Activated CD4-positive, alpha-beta T cell treated with anti-CD3 and anti-CD28 coated beads, Interleukin-2, amount 10 ng/mL, durations not matched to agents 7 days and 5 days (primary cell): Measurements from ENCODE around the gene GIT2. TPM values are rescaled to one million over a fixed set of nuclear protein-coding genes. Genes with fewer than 3 reads are reported as not detected.
"Not testable (repeated sequence)": the region's sequence is repeated elsewhere in the genome, so short reads cannot be mapped to it uniquely, and the experiment has no call there.

Source experiments
- CTCF ChIA-PET: fragments of 350-600 bp; sonication (Branson Sonifier 250); formaldehyde crosslinking; loops from one replicate; lab custom pipeline; 2021; ENCODE audit warnings: antibody characterized with exemption; lab: Charles Lee
- POLR2A ChIA-PET: fragments of 350-600 bp; sonication (Branson Sonifier 250); formaldehyde crosslinking; loops from one replicate; lab custom pipeline; 2021; ENCODE audit warnings: antibody characterized with exemption; lab: Charles Lee
- DNase-seq: peaks from one replicate; pipeline ENCODE4 v3.0.0-alpha.2; 2020
- H3K27ac Mint-ChIP-seq: one replicate; pipeline ENCODE4 v1.8.0; 2021; ENCODE audit warnings: mild to moderate bottlenecking, moderate library complexity, mixed read lengths
- H3K27me3 Mint-ChIP-seq: one replicate; pipeline ENCODE4 v1.8.0; 2021; ENCODE audit warnings: mixed read lengths
- H3K36me3 Mint-ChIP-seq: one replicate; pipeline ENCODE4 v1.8.0; 2021; ENCODE audit warnings: low read depth, mixed read lengths
- H3K4me1 Mint-ChIP-seq: one replicate; pipeline ENCODE4 v1.8.0; 2021; ENCODE audit warnings: mixed read lengths
- H3K4me3 Mint-ChIP-seq: one replicate; pipeline ENCODE4 v1.8.0; 2021; ENCODE audit warnings: mild to moderate bottlenecking, moderate library complexity, mixed read lengths
- H3K9me3 Mint-ChIP-seq: one replicate; pipeline ENCODE4 v1.8.0; 2021; ENCODE audit warnings: mixed read lengths
- total RNA-seq, 2 experiments: library from RNA; stranded (reverse); gene quantifications; one replicate each; pipeline ENCODE4 v1.2.3, GENCODE V29; 2021

GIT2 gene
- total RNA-seq, 2 experiments from 2014 or later: 101 to 107 TPM

- CTCF ChIA-PET: interaction anchor here (0.7 to 2.9 kb wide), 8 partner anchors 9 to 427 kb away, joined by 3 to 8 read pairs (median 4); partner anchors contain the start of gene ARPC3
- Mint-ChIP-seq H3K4me1 (peaks cover 20% of the 10 kb centered on the region), H3K36me3 (peaks cover 71% of the 10 kb centered on the region), H3K4me3 (no peak overlapping the region), H3K27me3 (no peaks in the 10 kb centered on the region), H3K27ac (peak overlapping the region; percentile 3), H3K9me3 (no peaks in the 10 kb centered on the region)
- POLR2A ChIA-PET: interaction anchor here (1.1 kb wide), 1 partner anchor 58 kb away, joined by 4 read pairs; no protein-coding TSS in a partner anchor
- no peak for DNase-seq
Observed at GRCh38 chr12:110023059-110023980, 27.2 kb upstream of the GIT2 start.

GRCh38 chr12:110020956-110021355, 24.8 kb upstream of the GIT2 start:
- H3K9me3 Mint-ChIP-seq: no peaks in the 10 kb centered on the region
- ChIA-PET POLR2A (interaction anchor here (0.5 kb wide), 1 partner anchor 76 kb away, joined by 3 read pairs; no protein-coding TSS in a partner anchor), CTCF (interaction anchor here (1.1 to 2.9 kb wide), 4 partner anchors 10 to 28 kb away, joined by 3 to 8 read pairs (median 6); partner anchors contain the start of gene ANKRD13A)
- H3K4me1 Mint-ChIP-seq: peaks cover 24% of the 10 kb centered on the region
- H3K27ac Mint-ChIP-seq: no peak overlapping the region
- DNase-seq: no peak
- peaks cover 69% of the 10 kb centered on the region for H3K36me3 Mint-ChIP-seq
- H3K27me3 Mint-ChIP-seq: no peaks in the 10 kb centered on the region
- H3K4me3 Mint-ChIP-seq: no peak overlapping the region

- DNase-seq: peak; percentile 33
- ChIA-PET POLR2A (interaction anchor here (1.1 kb wide), 1 partner anchor 11 kb away, joined by 4 read pairs; no protein-coding TSS in a partner anchor), CTCF (interaction anchor here (1.0 to 1.1 kb wide), 2 partner anchors 9 to 16 kb away, joined by 3 to 6 read pairs; partner anchors contain the start of gene ANKRD13A)
- H3K27ac Mint-ChIP-seq: peak overlapping the region; percentile 86
- H3K9me3 Mint-ChIP-seq: no peaks in the 10 kb centered on the region
- no peaks in the 10 kb centered on the region for H3K27me3 Mint-ChIP-seq
- H3K36me3 Mint-ChIP-seq: peaks cover 59% of the 10 kb centered on the region
- H3K4me1 Mint-ChIP-seq: peaks cover 46% of the 10 kb centered on the region
- H3K4me3 Mint-ChIP-seq: peak overlapping the region; percentile 65
Observed at GRCh38 chr12:110015132-110015531, 19.0 kb upstream of the GIT2 start.

- Mint-ChIP-seq H3K9me3 (peaks cover 2% of the 10 kb centered on the region), H3K4me3 (no peak overlapping the region), H3K27me3 (no peaks in the 10 kb centered on the region), H3K27ac (no peak overlapping the region), H3K4me1 (peaks cover 63% of the 10 kb centered on the region), H3K36me3 (peaks cover 49% of the 10 kb centered on the region)
- POLR2A ChIA-PET: no interaction called here
- no peak for DNase-seq
- CTCF ChIA-PET: interaction anchor here (0.6 to 1.4 kb wide), 3 partner anchors 12 to 123 kb away, joined by 3 to 7 read pairs (median 3); partner anchors contain the start of gene ANKRD13A
Observed at GRCh38 chr12:110012659-110013058, 16.5 kb upstream of the GIT2 start.

GRCh38 chr12:110012137-110012536, 16.0 kb upstream of the GIT2 start:
- Mint-ChIP-seq H3K4me1 (peaks cover 64% of the 10 kb centered on the region), H3K9me3 (peaks cover 2% of the 10 kb centered on the region), H3K4me3 (no peak overlapping the region), H3K27ac (no peak overlapping the region), H3K36me3 (peaks cover 45% of the 10 kb centered on the region), H3K27me3 (no peaks in the 10 kb centered on the region)
- POLR2A ChIA-PET: no interaction called here
- CTCF ChIA-PET: interaction anchor here (0.6 to 1.4 kb wide), 3 partner anchors 12 to 123 kb away, joined by 3 to 7 read pairs (median 3); partner anchors contain the start of gene ANKRD13A
- no peak for DNase-seq

GRCh38 chr12:110010853-110011723, 14.9 kb upstream of the GIT2 start:
- H3K4me1 Mint-ChIP-seq: peaks cover 70% of the 10 kb centered on the region
- DNase-seq: no peak
- H3K4me3 Mint-ChIP-seq: no peak overlapping the region
- H3K27me3 Mint-ChIP-seq: no peaks in the 10 kb centered on the region
- POLR2A ChIA-PET: no interaction called here
- H3K36me3 Mint-ChIP-seq: peaks cover 50% of the 10 kb centered on the region
- CTCF ChIA-PET: interaction anchor here (1.0 to 1.3 kb wide), 2 partner anchors 10 to 13 kb away, joined by 4 to 6 read pairs; no protein-coding TSS in a partner anchor
- H3K27ac Mint-ChIP-seq: peak overlapping the region; percentile 43
- H3K9me3 Mint-ChIP-seq: peaks cover 4% of the 10 kb centered on the region

- POLR2A ChIA-PET, H3K4me3 Mint-ChIP-seq, DNase-seq, H3K27me3 Mint-ChIP-seq, H3K9me3 Mint-ChIP-seq, CTCF ChIA-PET: not testable (repeated sequence)
- peak overlapping the region; percentile 66 for H3K27ac Mint-ChIP-seq
- H3K36me3 Mint-ChIP-seq: peaks cover 52% of the 10 kb centered on the region
- H3K4me1 Mint-ChIP-seq: peaks cover 75% of the 10 kb centered on the region
Observed at GRCh38 chr12:110008681-110009398, 12.7 kb upstream of the GIT2 start.

- no peak overlapping the region for H3K4me3 Mint-ChIP-seq
- ChIA-PET POLR2A (no interaction called here), CTCF (no interaction called here)
- H3K27me3 Mint-ChIP-seq: no peaks in the 10 kb centered on the region
- no peak overlapping the region for H3K27ac Mint-ChIP-seq
- peaks cover 82% of the 10 kb centered on the region for H3K4me1 Mint-ChIP-seq
- no peak for DNase-seq
- H3K36me3 Mint-ChIP-seq: peaks cover 59% of the 10 kb centered on the region
- peaks cover 4% of the 10 kb centered on the region for H3K9me3 Mint-ChIP-seq
Observed at GRCh38 chr12:110007881-110008280, 11.7 kb upstream of the GIT2 start.

- Mint-ChIP-seq H3K27me3 (no peaks in the 10 kb centered on the region), H3K36me3 (peaks cover 55% of the 10 kb centered on the region), H3K4me3 (no peak overlapping the region), H3K9me3 (peaks cover 4% of the 10 kb centered on the region), H3K4me1 (peaks cover 74% of the 10 kb centered on the region), H3K27ac (no peak overlapping the region)
- no peak for DNase-seq
- POLR2A ChIA-PET: no interaction called here
- CTCF ChIA-PET: no interaction called here
Observed at GRCh38 chr12:110006115-110006514, 9.9 kb upstream of the GIT2 start.

GRCh38 chr12:110005319-110005973, 9.3 kb upstream of the GIT2 start:
- DNase-seq: peak; percentile 14
- peaks cover 53% of the 10 kb centered on the region for H3K36me3 Mint-ChIP-seq

GRCh38 chr12:110004598-110004997, 8.4 kb upstream of the GIT2 start:
- POLR2A ChIA-PET: interaction anchor here (0.6 to 1.2 kb wide), 2 partner anchors 10 to 151 kb away, joined by 3 to 4 read pairs; no protein-coding TSS in a partner anchor
- Mint-ChIP-seq H3K36me3 (peaks cover 49% of the 10 kb centered on the region), H3K9me3 (peaks cover 4% of the 10 kb centered on the region), H3K27ac (peak overlapping the region; percentile 73), H3K27me3 (no peaks in the 10 kb centered on the region), H3K4me3 (no peak overlapping the region), H3K4me1 (peaks cover 72% of the 10 kb centered on the region)
- DNase-seq: no peak
- CTCF ChIA-PET: interaction anchor here (0.5 to 1.8 kb wide), 5 partner anchors 9 to 35 kb away, joined by 3 to 5 read pairs (median 4); no protein-coding TSS in a partner anchor

More at GRCh38 chr12:110005319-110005973, 9.3 kb upstream of the GIT2 start:
- no peaks in the 10 kb centered on the region for H3K27me3 Mint-ChIP-seq
- POLR2A ChIA-PET: interaction anchor here (0.6 kb wide), 1 partner anchor 151 kb away, joined by 3 read pairs; no protein-coding TSS in a partner anchor
- peaks cover 75% of the 10 kb centered on the region for H3K4me1 Mint-ChIP-seq
- CTCF ChIA-PET: interaction anchor here (1.6 to 1.8 kb wide), 2 partner anchors 8 to 18 kb away, joined by 3 read pairs; no protein-coding TSS in a partner anchor
- H3K4me3 Mint-ChIP-seq: no peak overlapping the region
- H3K27ac Mint-ChIP-seq: peak overlapping the region; percentile 81
- peaks cover 4% of the 10 kb centered on the region for H3K9me3 Mint-ChIP-seq
